NK-92 treated with Interleukin-12 subunit alpha and Interleukin-12 subunit beta, amount 100 ng/mL, for 24 hours (cell line): ENCODE data around the gene PARD3.
"Not testable (repeated sequence)": the region's sequence is repeated elsewhere in the genome, so short reads cannot be mapped to it uniquely, and the experiment has no call there.

Experiments
- DNase-seq: peaks from one replicate; lab custom pipeline; 2025; lab: John Stamatoyannopoulos, UW

The PARD3 gene

DNA sequence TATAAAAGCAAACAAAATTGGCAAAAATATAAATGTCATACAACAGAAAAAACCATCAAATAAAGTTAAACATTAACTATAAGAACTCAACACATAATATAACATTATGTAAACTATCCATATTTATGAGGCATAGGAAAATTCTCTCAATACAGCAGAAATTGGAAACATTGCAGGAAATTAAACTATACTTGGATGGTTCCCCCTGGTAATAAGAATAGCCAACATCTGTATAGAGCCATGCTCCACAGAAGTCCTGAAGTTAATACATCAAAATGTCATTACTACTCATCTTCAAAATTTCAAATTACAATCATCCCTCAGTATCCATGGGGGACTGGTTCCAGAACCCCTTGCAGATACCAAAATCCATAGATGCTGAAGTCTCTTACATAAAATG is 350.5 kb downstream of the PARD3 start:
- no peak for DNase-seq

DNA sequence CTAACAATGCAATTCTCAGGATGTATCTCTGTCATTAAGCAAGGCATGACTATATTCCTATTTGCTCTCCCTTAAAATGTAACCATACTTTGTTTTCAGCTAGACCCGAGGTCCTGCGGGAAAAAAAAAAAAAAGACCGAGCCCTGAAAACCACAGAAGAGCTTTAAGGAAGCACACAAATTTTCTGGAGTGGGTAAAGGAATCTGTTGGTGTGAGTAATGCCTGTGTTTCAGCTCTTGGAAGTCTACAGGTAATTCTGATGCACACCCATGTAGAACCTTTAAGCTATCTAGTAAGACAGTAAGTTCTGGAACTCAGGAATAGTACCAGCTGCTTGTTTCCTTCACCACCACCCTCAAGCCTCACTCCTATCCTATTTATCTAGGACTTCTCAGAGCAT is 351.1 kb downstream of the PARD3 start:
- no peak for DNase-seq

DNA sequence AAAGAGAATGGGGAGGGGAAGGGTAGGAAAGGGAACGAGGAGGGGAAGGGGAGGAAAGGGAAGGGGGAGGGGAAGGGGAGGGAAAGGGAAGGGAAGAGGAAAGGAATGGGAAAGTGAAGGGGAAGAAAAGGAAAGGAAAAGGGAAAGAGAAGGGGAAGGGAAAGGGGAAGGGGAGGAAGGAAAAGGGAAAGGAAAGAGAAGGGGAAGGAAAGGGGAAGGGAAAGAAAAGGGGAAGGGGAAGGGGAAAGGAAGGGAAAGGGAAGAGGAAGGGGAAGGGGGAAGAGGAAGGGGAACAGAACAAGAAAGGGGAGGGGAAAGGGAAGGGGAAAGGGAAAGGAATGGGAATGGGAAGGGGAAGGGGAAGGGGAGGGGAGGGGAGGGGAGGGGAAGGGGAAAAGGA is 352.1 kb downstream of the PARD3 start:
- DNase-seq = no peak

DNA sequence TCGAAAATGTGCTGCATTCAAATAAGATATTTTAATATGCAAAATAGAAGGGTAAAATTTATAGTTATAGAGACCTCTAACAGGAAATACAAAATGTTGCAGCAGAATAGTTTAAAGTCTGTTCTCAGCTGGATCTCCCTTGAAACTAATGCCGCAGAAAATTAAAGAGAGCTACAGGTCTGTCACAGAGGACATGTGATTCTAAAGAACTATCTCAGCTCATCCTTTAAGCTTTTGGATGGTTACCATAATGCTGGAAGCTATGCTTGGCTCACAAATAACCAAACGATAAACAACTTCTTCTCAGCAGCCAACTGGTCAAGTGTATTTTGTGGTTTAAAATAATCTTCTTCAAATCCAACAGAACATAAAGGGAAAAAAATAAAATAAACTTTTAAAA is 353.0 kb downstream of the PARD3 start:
- DNase-seq = no peak

DNA sequence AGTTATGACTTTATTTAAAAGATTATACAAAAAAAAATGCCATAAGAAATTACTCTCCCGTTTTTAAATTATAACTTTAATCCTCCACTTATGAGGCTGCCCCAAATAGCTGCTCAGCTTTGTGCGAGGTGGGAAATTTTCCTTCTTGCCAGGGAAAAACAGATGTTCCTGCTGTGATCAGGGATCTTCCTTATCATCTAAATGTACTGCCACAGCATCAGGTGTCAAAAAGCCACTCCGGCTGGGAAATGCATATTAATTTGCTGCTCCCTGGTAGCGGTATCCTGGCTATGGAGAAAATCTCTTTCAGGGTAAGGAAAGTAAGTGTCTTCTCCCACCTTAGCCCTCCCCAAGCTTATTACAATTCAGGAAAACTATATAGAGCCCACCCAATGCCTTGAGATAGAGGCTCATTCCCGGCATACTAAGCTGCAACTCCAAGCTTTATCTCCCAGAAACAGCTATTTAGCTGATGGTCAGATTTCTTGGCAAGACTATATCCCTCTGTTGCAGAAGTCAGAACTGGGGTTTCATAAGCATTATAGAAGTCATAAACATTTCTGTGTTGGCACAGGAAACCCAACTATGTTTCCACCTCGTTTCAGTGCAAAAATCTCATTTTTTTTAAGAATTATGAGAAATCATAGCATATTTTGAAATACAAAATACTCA is 360.4 kb downstream of the PARD3 start:
- no peak for DNase-seq

DNA sequence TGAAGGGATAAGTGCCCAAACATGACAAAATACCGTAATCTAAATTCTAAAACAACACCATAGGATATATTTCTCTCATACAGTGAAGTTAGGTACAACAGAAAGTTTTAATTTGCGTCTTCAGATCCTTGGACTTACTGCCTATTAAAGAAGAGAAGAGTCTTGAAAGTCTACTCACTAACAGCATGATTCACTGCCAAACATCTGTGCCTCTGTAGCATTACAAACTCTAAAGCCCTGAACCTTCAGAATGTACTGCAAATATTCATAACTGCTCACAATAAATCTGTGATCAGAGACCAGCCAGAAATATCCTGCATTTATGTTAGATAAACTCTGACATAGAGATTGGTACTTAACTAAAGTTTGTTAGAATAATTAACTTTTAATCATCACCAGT is 365.3 kb downstream of the PARD3 start:
- no peak for DNase-seq

DNA sequence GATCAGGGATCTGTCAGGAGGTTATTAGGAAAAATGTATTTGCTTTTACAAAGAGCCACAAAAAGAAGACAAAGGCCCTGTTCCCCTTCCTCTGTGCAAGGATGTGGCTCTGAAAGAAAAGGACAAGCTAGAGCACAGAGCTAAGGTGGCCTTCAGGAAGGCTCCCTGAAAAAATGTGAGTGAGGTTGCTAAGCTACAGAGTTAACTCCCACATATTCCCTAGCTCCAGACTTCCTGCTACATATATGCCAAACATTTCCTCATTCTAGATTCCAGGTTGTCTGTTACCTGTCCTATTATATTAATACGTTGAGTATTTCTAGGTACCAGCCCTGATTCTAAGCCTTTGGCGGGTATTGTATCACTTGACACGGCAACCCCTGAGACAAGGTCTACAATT is 369.0 kb downstream of the PARD3 start:
- DNase-seq = no peak

DNA sequence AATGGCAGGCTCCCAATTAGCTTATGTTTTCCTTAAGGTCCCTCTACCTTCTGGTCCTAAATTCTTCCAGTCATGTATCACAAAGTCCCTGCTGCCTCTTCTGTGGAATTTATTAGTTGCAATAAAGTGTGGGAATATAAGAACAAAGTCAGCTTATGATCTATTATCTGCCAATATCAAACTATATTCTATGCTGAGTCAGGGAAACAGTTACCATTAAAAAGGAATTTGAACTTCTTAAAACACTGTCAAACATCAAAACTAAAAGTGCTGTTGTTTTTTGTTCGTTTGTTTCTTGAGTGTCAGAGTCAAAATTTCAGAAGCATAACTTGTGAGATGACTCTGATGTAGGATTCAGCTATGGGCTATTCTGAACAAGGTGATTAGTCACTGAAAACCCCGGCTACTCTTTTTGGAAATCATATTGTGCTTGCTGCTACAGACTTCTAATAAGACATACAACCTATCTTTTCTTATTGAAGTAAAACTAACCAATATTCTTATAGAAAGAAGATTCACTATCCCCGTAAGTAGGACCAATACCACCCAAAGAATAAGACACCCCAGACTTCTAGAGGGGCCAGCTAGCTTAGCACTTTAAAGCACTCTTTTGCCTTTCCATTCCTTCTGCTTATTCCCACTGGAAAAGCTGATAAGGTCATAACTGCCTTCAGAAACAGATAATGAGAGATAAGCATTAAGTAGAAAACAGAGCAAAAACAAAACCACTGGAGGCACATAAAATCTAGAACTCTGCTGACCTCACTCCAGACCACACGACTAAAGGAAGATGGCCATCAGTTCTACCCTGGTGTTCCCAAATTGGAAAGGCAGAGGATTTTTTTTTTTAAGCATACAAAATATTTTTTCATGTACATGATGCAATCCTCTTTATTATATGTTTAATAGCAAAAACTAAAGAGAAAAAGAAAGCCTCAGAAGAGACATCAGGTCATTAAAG is 370.6 kb downstream of the PARD3 start:
- DNase-seq = no peak

DNA sequence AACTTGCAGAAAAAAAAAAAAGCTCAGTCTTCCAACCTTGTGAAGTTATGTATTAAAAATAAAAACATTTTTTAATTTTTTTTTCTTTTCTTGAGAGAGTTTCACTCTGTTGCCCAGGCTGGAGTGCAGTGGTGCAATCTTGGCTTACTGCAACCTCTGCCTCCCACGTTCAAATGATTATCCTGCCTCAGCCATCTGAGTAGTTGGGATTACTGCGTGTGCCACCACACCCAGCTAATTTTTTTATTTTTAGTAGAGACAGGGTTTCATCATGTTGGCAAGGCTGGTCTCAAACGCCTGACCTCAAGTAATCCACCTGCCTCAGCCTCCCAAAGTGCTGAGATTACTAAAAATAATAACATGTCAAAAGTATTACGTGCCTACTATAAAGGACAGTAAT is 375.7 kb downstream of the PARD3 start:
- not testable (repeated sequence) for DNase-seq

DNA sequence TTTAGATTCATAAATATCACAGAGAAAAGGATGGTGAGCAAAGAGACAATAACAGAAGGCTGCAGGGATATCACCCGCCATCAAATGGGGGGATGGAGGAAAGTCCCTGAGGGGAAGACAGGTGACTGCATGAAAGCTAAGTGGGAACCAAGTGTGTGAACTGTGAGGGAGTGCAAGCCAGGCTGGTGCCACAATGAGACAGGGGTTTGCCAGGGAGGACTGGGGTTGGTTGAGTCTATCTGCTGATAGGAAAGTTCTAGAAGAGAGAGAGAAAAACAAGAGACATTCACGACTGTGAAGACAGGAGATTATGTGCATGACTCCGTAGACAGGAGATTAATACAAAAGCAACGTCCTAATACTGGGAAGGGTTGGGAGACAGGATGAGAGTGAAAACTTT is 376.4 kb downstream of the PARD3 start:
- no peak for DNase-seq

DNA sequence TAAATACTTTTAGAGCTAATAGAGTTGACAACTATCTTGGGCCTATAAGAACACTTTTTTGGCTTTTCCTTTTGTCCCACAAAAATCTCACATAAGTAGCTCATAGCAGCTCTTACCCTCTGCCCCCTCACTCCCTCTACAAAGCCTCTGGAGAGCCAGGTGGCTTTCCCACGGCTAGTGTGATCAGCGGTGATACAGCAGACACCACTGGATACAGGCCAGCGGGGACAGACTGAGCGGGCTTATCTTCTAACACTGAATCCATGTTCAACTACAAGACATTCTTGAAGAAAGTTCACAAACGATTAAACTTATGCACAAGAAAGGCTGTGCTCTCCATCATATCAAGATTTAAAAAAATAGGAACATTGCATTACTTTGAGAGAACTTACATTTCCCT is 377.2 kb downstream of the PARD3 start:
- no peak for DNase-seq

DNA sequence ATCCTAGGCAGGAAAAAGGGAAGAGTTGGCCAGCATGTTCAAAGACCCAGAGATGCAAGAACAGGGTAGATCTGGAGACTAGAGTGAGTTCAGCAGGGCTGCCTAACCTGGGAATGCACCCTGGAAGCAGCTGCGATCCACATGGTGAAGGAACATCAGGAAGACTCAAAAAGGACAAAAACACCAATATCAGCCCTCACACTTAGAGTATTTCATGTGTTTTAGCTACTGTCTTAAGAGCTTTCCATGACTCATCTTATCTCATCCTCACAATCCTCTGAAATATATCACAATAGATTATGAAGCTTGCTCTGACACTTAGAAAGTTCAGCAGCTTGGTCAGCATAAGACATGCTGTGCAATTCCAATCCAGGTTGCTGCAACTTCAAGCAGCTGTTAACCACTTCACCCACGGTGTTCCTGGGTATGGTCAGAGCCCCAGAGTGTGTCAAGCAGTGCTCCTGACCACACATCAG is 380.9 kb downstream of the PARD3 start:
- no peak for DNase-seq

DNA sequence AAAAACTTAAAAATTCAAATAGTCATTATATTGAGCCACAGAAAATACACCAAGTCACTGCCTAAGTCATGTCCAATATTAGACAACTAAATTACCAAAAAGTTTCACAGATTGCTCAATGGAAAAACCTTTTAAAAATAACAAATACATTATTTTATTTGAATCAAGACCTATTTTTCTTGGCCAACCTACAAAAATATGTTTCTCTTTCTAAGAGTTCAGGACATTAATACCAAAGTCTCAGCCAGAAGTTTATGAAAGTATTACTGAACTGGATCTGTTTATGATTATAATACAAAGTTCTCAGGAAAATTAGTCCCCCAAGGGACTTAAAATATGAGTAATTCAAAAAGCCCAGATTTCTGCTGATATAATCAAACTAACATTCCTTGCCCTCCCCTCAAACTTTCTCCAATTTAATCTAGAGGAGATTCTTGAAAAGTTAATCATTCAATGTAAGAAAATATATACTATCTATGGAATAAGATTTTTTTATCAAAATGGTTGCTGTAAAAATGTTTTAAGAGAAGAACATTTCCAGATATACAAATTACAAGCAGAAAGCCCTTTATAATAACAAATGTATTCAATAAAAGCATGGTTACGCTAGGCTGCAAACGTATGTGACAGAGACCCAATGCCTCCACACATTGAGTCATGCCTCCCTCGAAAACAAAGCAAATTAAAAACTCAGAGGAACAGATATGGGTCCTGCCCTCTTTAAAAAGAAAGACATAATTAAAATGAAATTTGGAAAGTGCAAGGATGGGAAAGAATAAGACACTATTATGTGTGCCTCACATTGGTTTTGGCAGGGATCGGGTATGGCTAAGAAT is 381.6 kb downstream of the PARD3 start:
- DNase-seq = no peak

DNA sequence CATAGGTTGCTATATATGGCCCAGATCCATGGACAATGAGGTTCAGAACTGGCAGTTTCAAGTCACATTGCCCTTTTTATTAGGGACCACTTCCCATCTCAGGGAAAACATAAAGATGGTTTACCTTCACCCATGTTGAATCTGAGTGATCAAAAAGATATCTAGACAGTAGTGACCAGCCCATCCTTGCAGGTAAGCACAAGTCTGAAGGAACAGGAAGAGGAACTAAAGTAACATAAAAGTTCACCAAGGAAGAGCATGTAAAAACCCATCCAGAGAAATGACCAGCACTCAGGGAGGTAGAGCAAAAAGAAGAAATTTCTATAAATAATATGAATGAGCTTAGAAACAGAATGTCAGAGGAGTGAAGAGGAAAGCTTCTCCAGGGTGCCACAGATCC is 382.5 kb downstream of the PARD3 start:
- DNase-seq = no peak

DNA sequence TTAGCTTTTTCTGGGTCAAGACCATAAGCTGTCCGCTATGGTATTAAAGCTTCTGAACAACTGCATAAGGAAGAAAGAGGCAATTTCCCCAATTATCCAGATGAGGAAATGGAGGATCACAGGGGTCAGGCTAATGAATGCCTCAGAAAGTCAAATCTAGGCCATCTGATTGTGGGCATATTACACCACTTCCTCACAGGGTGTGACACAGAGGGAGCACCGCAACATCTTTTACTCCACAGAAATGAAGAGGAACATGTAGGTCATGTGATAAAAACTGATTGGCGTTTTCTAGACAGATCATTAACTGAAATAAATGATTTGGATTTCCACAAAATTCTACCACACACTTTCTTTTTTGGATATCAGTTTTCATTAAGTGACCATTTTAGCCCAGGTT is 384.4 kb downstream of the PARD3 start:
- no peak for DNase-seq

DNA sequence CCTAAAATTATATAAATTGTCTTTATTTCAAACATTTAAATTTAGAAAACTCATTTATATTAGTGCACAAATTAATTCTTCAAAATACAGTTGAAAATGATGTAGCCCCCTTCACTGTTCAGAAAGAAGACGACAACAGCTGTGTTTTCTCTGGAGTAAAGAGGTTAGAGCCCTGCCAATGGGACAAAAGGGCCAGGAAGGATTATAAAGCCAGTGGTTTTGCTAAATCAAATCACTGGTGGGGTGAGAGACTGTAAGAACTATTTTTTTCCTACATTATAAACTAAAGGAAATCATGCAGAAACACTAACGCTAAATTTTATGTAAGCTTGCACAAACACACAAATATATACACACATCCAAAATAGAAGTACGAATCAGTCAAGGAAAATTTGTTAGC is 386.6 kb downstream of the PARD3 start:
- no peak for DNase-seq

DNA sequence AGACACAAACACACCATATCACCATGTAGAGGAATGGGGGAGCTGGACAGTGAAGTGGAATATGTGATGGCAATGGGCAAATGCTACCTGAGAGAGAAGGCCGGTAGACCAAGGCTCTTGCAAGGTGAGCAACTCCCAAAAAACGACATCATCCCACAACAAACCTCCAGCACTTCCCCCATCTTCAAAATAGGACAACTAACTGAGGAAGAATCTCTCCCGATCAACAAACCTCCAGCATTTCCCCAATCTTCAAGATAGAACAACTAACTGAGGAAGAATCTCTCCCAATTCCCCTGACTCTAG is 387.2 kb downstream of the PARD3 start:
- no peak for DNase-seq

DNA sequence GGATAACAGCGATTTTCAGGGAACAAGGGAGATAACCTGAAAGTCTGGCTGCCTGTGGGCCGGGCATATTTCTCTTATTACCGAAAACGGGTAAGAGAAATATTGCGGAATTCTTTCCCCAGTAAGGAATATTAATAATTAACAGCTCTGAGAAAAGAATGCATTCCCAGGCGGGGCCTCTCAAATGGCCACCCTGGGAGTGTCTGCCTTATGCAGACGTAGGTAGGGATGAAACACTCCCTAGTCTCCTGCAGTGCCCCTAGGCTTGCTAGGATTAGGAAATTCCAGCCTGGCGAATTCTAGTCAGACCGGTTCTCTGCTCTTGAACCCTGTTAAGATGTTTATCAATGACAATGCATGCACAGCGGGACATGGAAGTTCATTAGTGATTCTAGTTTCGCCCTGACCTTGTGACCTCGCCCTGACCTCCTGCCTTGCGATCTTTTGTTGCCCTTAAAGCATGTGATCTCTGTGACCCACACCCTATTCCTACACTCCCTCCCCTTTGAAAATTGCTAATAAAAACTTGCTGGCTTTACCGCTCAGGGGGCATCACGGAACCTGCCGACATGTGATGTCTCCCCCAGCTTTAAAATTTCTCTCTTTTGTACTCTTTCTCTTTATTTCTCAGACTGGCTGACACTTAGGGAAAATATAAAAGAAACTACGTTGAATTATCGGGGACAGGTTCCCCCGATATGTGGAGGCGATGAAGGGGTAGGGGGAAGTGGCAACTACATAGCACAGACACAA is 387.8 kb downstream of the PARD3 start:
- DNase-seq = not testable (repeated sequence)

DNA sequence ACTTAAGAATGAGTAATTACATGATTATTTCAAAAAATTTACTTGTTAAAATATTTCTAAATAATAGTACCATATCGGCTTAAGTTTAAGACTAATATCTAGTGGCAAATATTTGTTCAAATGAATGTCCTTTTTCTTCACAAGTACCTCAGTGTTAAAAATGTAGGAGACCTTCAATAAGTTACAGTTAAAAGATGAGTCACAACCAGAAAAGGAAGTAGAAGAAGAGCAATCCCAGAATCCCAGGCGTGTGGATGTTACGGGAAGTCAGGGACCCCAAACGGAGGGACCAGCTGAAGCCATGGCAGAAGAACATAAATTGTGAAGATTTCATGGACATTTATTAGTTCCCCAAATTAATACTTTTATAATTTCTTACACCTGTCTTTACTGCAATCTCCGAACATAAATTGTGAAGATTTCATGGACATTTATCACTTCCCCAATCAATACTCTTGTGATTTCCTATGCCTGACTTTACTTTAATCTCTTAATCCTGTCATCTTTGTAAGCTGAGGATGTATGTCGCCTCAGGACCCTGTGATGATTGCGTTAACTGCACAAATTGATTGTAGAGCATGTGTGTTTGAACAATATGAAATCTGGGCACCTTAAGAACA is 388.4 kb downstream of the PARD3 start:
- DNase-seq = not testable (repeated sequence)

DNA sequence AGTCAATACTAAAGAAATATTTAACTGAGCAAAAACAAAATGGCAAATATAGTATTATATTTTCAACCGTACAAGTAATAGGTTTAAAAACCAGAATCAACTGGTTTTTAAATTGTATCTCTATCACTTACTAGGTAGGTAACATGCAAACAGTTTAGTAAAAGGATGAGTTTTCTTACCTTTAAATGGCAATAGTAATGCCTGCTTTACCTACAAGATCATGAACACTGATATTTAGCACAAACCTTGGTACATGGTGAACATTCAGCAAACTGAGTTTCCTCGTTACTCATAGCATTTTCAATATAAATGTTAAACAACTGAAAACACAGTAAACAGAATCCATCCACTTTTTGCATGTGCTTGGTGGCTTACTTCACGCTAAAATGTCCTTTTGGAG is 389.1 kb downstream of the PARD3 start:
- no peak for DNase-seq
